Keratinocyte (primary cell): ENCODE data around the gene SYNJ2. TPM values are rescaled to one million over a fixed set of nuclear protein-coding genes. Genes with fewer than 3 reads are reported as not detected.

ENCODE experiments used
- DNase-seq: peaks from one replicate; pipeline ENCODE4 v3.0.0-alpha.2; 2011; ENCODE audit warnings: low read depth, missing footprints, low spot score
- FAIRE-seq: peaks from 2 replicates; lab custom pipeline; 2011; peaks lifted over from hg19 to GRCh38; lab: Jason Lieb, UNC
- H2AFZ ChIP-seq: 2 replicates; pipeline ENCODE4 v1.6.0; 2012; ENCODE audit warnings: low read length, control low read depth, inconsistent platforms; ENCODE audit not compliant: control insufficient read depth
- H3K27ac ChIP-seq: 2 replicates; pipeline ENCODE4 v1.5.1; 2011; ENCODE audit warnings: low read length; ENCODE audit not compliant: control insufficient read depth, insufficient read depth
- H3K27me3 ChIP-seq: 3 replicates; pipeline ENCODE4 v1.6.0; 2011; ENCODE audit warnings: low read length; ENCODE audit not compliant: control insufficient read depth, insufficient read depth; ENCODE audit errors: extremely low read depth
- H3K36me3 ChIP-seq, 2 experiments: 2 replicates in 1 of 2; 3 replicates in 1 of 2; pipeline ENCODE4 v1.5.1; 2011; ENCODE audit warnings: low read length in 2 of 2, mild to moderate bottlenecking in 1 of 2; ENCODE audit not compliant: control insufficient read depth in 2 of 2, insufficient read depth in 2 of 2; ENCODE audit errors: extremely low read depth in 1 of 2
- H3K4me1 ChIP-seq: 3 replicates; pipeline ENCODE4 v1.5.1; 2011; ENCODE audit warnings: low read length; ENCODE audit not compliant: control insufficient read depth, insufficient read depth; ENCODE audit errors: extremely low read depth
- H3K4me2 ChIP-seq: 3 replicates; pipeline ENCODE4 v1.6.0; 2011; ENCODE audit warnings: low read depth, low read length; ENCODE audit not compliant: control insufficient read depth, insufficient read depth; ENCODE audit errors: extremely low read depth
- H3K4me3 ChIP-seq, 3 experiments: fragments of 200-600 bp in 1 of 3; sonication (generic) in 1 of 3; 2 replicates in 2 of 3; 3 replicates in 1 of 3; pipeline ENCODE4 v1.5.1; 2011 to 2016; ENCODE audit warnings: low read length in 3 of 3, mild to moderate bottlenecking in 3 of 3, control low read depth in 2 of 3, inconsistent platforms in 1 of 3, low read depth in 1 of 3, mixed read lengths in 1 of 3, mixed run types in 1 of 3, moderate library complexity in 1 of 3; ENCODE audit not compliant: control insufficient read depth in 2 of 3, insufficient read depth in 2 of 3; ENCODE audit errors: extremely low read depth in 1 of 3
- H3K79me2 ChIP-seq: 2 replicates; pipeline ENCODE4 v1.6.0; 2012; ENCODE audit warnings: low read length; ENCODE audit not compliant: control insufficient read depth, insufficient read depth
- H3K9ac ChIP-seq: 3 replicates; pipeline ENCODE4 v1.6.0; 2011; ENCODE audit warnings: low read length; ENCODE audit not compliant: control insufficient read depth, insufficient read depth; ENCODE audit errors: extremely low read depth
- H3K9me1 ChIP-seq: 3 replicates; pipeline ENCODE4 v1.6.0; 2011; ENCODE audit warnings: low read length; ENCODE audit not compliant: control insufficient read depth, insufficient read depth; ENCODE audit errors: extremely low read depth
- H3K9me3 ChIP-seq: 2 replicates; pipeline ENCODE4 v1.5.1; 2012; ENCODE audit warnings: low read depth, low read length; ENCODE audit not compliant: control insufficient read depth
- H4K20me1 ChIP-seq: 3 replicates; pipeline ENCODE4 v1.6.0; 2011; ENCODE audit warnings: low read length; ENCODE audit not compliant: control insufficient read depth, insufficient read depth; ENCODE audit errors: extremely low read depth
- CTCF ChIP-seq, 3 experiments: IDR thresholded peaks in 1 of 3; conservative IDR thresholded peaks in 1 of 3; optimal IDR thresholded peaks in 1 of 3; 2 replicates in 2 of 3; 3 replicates in 1 of 3; pipeline versions ENCODE3 to v1.5.1; 2011; ENCODE audit warnings: low read length in 3 of 3, mild to moderate bottlenecking in 3 of 3, moderate library complexity in 2 of 3, control low read depth in 1 of 3, inconsistent platforms in 1 of 3; ENCODE audit not compliant: insufficient read depth in 2 of 3; ENCODE audit errors: extremely low read depth in 1 of 3
- EZH2 ChIP-seq: IDR thresholded peaks from one replicate; pipeline ENCODE4 v1.6.1; 2012; ENCODE audit warnings: inconsistent platforms, mild to moderate bottlenecking, low read length, moderate library complexity
- dilution Hi-C: fragments of 300-500 bp; cut with MboI; formaldehyde crosslinking; loops from one replicate; pipeline ENCODE4 v1.7.0; 2020; ENCODE audit warnings: low sequenced_read_pairs; ENCODE audit not compliant: extremely low pct_ligation_motif_present
- polyA plus RNA-seq, 5 experiments: library from polyadenylated mRNA; depleted of rRNA in 3 of 5; stranded (reverse) in 3 of 5; stranded (forward) in 1 of 5; unstranded in 1 of 5; fragments of >200 nt; gene quantifications; 1 replicate in 1 of 5; 2 replicates in 3 of 5; 3 replicates in 1 of 5; pipeline versions ENCODE4 v1.2.1 to v1.2.3, GENCODE V29; 2011 to 2012; ENCODE audit warnings: missing spikeins in 2 of 5, low read depth in 1 of 5, low replicate concordance in 1 of 5

SYNJ2 gene
- polyA plus RNA-seq, 1 donor (not counting 4 experiments of a cell fraction or from before 2014, with no cell fraction given) = 8.6 TPM

GRCh38 chr6:157976345-157977175, 5.1 kb upstream of the SYNJ2 start:
- no peak overlapping the region for H3K27ac ChIP-seq
- H3K4me1 ChIP-seq = peaks cover 3% of the 10 kb centered on the region
- no peaks in the 10 kb centered on the region for H3K36me3 ChIP-seq
- no peaks in the 10 kb centered on the region for H3K9me3 ChIP-seq
- H3K4me2 ChIP-seq = no peak overlapping the region
- no peak overlapping the region for H3K4me3 ChIP-seq
- TF ChIP-seq EZH2 (no peak), CTCF (optimal IDR thresholded peaks at IDR 0.05 in 1 of 3, IDR thresholded peaks at IDR 0.05 in 1 of 3, conservative IDR thresholded peaks at IDR 0.05 in 1 of 3; ENCODE audit: extremely low read depth in 1 of 3, insufficient read depth in 2 of 3, low read length in 3 of 3) (no peak)
- H3K9me1 ChIP-seq = no peaks in the 10 kb centered on the region
- no peaks in the 10 kb centered on the region for H3K79me2 ChIP-seq
- FAIRE-seq = no peak
- H4K20me1 ChIP-seq = no peaks in the 10 kb centered on the region
- H2AFZ ChIP-seq = no peak overlapping the region
- no peaks in the 10 kb centered on the region for H3K27me3 ChIP-seq
- DNase-seq = no peak
- no peak overlapping the region for H3K9ac ChIP-seq
- dilution Hi-C loops = no loop called here

- FAIRE-seq (no peak), DNase-seq (no peak)
- Histone ChIP-seq H3K4me1 (peaks cover 3% of the 10 kb centered on the region), H3K36me3 (no peaks in the 10 kb centered on the region), H3K27me3 (no peaks in the 10 kb centered on the region), H3K27ac (no peak overlapping the region), H3K4me2 (no peak overlapping the region), H3K79me2 (peaks cover 3% of the 10 kb centered on the region), H3K9ac (no peak overlapping the region), H4K20me1 (no peaks in the 10 kb centered on the region), H3K9me1 (no peaks in the 10 kb centered on the region), H3K4me3 (no peak overlapping the region), H2AFZ (no peak overlapping the region), H3K9me3 (no peaks in the 10 kb centered on the region)
- no peak for TF ChIP-seq EZH2
- TF ChIP-seq CTCF (optimal IDR thresholded peaks at IDR 0.05 in 1 of 3, IDR thresholded peaks at IDR 0.05 in 1 of 3, conservative IDR thresholded peaks at IDR 0.05 in 1 of 3; ENCODE audit: extremely low read depth in 1 of 3, insufficient read depth in 2 of 3, low read length in 3 of 3) = no peak
- dilution Hi-C loops = no loop called here
Observed at GRCh38 chr6:157977176-157977804, 4.4 kb upstream of the SYNJ2 start.
